22Rv1 (cell line): ENCODE measurements around the gene DNAJC5G.
A peak's percentile ranks its signal among the peaks of the same experiment; 100 is the strongest.
"Not testable (repeated sequence)": the region's sequence is repeated elsewhere in the genome, so short reads cannot be mapped to it uniquely, and the experiment has no call there.

ENCODE experiments used
- H3K27ac ChIP-seq: fragments of 450-650 bp; 2 replicates; pipeline ENCODE4 v1.5.1; 2017
- CTCF ChIP-seq: fragments of 450-650 bp; IDR thresholded peaks from 2 replicates; pipeline ENCODE4 v1.5.1; 2017; ENCODE audit warnings: mild to moderate bottlenecking
- ZFX ChIP-seq: fragments of 450-650 bp; IDR thresholded peaks from 2 replicates; pipeline ENCODE4 v1.6.1; 2017; ENCODE audit warnings: antibody characterized with exemption, borderline replicate concordance

The DNAJC5G gene

GRCh38 chr2:27313882-27314645 lies 38.8 kb downstream of the DNAJC5G start:
- H3K27ac ChIP-seq, result no peak overlapping the region
- TF ChIP-seq CTCF, result no peak
- TF ChIP-seq ZFX, result no peak

- H3K27ac ChIP-seq, result no peak overlapping the region
- no peak for TF ChIP-seq CTCF
These were observed 39.5 kb downstream of the DNAJC5G start for GRCh38 chr2:27314709-27315108.

- H3K27ac ChIP-seq, result no peak overlapping the region
- TF ChIP-seq CTCF (no peak), ZFX (no peak)
These were observed 39.9 kb downstream of the DNAJC5G start for GRCh38 chr2:27315122-27315521.

GRCh38 chr2:27316655-27317412 lies 41.6 kb downstream of the DNAJC5G start:
- TF ChIP-seq ZFX (no peak), CTCF (no peak)
- no peak overlapping the region for H3K27ac ChIP-seq

GRCh38 chr2:27319839-27320238 lies 44.6 kb downstream of the DNAJC5G start:
- not testable (repeated sequence) for H3K27ac ChIP-seq

GRCh38 chr2:27320958-27321543 lies 45.8 kb downstream of the DNAJC5G start:
- H3K27ac ChIP-seq, result peak overlapping the region; percentile 81
- TF ChIP-seq CTCF, result peak; percentile 52
- TF ChIP-seq ZFX, result no peak

- peak overlapping the region; percentile 81 for H3K27ac ChIP-seq
- no peak for TF ChIP-seq CTCF
These were observed 47.1 kb downstream of the DNAJC5G start for GRCh38 chr2:27322301-27322765.
